ENCODE measurements around the gene CCNH.

The CCNH gene

DNA sequence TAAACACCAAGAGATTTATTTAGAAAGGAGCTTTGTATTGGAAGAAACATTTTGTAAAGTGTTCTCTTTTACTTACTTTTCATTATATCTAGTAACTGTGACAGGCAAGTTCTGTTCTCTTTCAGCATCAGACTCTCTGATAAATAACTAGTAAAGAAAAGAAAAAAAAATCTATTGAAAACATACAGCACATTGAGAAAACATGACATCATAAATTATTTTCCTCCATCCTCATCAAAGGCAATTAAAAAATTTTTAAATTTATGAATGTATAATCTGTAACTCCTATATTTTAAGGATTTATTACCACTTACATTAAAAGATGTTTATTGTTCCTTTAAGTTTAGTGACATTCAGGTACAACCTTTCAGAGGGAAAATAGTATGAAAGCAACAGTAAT is 11.1 kb downstream of the CCNH start:
- no peak for DNase-seq

DNA sequence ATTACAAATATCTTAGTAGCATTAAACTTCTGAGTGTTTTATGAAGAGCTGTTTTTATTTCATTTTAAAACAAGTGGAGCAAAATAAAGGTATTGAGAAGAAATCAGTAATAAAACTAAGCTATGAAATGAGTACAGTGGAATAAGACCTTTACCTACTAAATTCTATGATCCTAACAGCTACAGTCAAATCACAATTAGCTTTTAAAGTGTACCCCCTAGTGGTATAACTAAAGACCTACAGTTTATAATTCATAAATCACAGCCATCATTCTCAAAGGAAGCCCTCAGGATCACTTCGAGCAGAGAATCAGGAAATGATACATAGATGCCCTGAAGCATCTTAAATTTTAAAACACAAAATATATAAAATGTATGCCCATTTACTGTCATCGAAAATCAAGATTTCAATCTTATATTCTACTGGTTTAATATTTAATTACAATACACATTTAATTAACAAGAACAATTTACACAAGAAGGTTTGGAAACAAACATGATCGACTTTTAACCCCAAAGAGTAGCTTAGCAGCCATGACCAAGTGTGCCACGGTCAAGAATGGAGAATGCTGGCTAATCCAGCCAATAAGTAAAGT is 12.3 kb downstream of the CCNH start:
- peak in 1 of 2 donors; percentile 49 for DNase-seq

DNA sequence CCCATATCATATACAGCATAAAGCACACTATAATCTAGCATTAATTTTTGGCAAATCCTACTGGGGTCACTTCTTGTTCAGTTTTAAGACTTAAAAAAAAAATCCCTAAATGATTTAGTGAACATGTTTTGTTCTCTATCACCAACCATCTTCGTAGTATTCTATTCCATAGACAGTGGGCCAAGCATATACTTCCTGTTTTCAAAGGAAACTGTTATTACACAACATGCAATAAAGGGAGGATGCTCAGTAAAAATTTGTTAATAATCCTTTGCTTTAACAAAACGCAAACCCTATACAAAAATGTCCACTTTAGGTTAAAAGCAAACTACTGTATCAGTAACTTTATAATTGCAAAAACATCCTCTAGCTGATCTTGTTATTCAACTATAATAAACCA is 13.0 kb downstream of the CCNH start:
- no peak for DNase-seq

DNA sequence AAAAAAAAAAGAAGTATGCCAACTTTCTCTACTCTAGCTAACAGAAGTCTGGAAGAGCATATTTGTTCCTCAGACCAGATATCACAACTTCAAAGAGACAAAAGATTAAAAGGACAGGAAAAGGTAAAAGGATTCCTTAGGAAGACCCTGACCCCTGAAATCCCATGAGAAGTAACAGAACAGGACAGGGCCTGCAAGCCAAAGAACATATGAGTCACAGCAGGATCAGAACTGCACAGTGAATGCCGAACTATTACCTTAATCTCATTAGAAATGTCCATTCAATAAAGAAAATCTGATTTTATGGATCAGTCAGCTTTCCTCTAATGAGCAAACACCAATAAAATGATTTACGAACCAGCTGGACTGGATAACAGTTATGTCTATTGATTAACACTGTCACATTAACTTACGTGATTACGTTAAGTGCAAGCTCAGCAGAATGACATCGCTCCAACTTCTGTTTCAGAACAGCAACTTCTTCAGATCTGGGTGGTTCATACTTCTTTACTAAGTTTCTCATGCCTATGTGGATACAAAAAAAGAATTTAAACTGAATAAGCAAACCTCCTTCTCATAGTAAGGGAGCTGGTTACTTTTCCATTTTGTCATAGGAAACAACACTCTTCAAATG is 13.6 kb downstream of the CCNH start:
- DNase-seq: no peak

DNA sequence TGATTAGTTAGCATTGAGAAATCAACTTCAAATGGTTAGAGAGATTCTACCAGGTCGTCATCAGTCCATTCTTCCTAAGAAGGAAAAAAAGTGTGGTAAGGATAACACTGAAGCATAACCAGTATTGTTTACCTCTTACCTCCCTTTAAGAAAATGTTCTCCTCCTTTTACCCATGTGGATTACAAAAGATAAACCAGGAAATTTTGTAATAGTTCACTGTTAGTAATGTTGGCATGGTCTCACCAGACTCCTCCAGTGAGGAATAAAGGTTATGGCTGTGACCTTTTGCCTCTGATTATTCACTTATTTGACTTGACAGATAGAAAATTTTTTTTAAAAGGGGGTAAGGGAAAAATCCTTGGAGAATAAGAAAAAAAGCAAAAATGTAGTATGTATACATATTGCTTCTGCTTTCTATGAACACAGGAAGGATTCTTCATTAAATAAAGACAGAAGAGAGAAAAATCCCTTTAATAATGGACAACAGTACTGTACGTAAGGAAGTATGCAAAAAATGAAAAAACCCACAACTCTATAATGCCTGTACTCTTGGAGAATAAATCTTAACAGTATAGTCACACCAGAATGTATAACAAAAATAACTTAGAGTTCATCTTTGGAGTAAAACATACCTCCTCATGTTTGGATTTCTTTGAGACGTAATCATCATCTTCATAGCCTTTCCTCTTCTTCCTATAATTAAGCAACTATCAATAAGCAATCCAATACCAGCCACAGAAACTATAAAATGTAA is 18.1 kb downstream of the CCNH start:
- no peak for DNase-seq

DNA sequence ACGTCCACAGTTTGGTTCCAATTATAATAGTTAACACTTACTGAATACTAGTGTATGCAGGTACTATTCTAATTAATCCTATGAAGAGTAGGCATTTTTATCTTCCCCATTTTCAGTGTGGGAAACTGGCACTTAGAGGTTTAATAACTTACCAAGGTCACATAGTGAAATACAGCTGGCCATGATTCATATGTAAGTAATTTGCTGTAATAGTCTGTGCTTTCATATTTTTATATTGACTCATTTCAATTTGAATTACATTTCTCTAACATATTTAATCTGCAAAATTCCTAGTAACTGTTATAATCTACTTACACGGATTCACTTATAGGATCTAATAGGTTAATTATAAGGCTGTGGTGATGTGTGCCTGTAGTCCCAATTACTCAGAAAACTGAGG is 19.4 kb downstream of the CCNH start:
- no peak for DNase-seq

DNA sequence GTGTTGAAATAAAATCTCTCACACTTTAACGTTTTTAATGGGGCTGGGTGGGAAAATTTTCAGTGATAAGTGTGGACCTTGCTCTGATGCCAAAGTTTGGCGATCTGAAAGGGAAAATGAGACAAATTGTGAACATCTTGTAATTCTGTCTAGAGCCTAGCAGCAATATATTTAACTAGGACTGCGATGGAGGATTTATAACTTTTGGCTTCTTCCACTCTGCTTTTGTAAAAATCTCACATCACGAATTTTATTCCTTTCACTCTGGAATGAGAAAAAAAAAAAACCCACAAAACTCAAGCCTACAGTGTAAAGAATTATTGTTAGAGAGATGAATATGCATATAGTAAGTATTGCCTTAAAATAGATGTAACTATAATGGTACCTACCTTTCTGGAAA is 19.9 kb downstream of the CCNH start:
- no peak for DNase-seq

DNA sequence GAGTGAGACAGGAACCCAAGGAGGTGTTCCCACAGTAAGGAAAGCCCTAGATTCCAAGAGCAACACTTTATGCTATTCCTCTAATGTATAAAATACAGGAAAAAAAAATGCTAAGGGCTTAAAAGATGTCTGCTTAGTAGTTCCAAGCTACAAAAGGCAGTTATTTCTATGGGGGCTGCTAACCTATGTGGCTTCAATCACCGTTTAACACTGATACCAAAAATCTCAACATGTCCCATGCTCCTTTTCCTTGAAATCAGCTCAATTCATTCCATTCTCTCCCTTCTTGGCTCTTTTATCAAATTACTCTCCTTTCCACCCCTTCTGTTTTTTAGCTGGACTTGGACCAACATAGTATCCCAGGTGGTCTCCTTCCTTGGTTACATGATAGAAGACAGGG is 20.6 kb downstream of the CCNH start:
- no peak for DNase-seq

DNA sequence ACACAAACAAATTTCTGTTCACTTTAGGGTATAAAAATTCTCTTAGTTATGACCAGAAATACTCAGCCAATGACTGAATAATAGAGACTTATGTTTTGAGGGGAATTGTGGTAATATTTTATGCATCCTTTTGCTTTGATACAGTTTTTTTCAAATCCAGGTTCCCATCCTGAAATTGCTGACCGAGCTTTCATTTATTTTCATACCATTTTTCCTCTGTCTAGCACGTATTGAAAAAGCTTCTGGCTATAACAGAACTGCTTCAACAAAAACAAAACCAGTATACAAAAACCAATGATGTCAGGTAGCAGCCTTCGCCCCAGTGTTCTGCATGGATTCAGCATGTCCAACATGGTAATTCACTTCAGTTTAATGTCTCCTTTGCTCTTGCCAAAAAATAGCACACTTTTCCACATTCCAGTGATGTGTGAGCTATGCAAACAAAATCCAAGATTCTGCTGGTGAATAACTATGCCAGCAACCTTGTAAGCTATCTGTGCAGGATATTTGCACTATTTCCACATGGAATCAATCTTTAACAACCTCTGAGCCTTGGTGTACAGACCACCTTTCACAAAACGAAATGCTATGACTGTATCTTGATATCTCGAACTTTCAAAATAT is 22.0 kb downstream of the CCNH start:
- DNase-seq: no peak

DNA sequence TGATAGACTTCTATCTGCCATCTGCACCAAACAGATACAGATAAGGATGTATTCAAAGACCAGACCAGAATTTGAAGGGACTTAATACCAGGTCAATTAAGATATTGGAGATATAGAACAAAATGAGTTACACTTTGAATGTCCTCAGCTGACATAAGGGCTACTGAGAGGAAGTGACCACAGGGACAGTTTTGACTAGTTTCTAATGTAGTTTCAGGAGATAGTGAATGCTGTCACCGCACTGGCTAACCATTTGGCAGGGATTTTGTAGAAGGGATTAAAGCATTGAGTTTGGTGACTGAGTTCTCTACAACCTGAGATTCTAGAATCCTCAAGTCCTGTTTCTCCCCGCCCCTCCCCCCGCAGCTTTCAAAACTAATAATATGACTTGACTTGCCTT is 22.7 kb downstream of the CCNH start:
- no peak for DNase-seq

DNA sequence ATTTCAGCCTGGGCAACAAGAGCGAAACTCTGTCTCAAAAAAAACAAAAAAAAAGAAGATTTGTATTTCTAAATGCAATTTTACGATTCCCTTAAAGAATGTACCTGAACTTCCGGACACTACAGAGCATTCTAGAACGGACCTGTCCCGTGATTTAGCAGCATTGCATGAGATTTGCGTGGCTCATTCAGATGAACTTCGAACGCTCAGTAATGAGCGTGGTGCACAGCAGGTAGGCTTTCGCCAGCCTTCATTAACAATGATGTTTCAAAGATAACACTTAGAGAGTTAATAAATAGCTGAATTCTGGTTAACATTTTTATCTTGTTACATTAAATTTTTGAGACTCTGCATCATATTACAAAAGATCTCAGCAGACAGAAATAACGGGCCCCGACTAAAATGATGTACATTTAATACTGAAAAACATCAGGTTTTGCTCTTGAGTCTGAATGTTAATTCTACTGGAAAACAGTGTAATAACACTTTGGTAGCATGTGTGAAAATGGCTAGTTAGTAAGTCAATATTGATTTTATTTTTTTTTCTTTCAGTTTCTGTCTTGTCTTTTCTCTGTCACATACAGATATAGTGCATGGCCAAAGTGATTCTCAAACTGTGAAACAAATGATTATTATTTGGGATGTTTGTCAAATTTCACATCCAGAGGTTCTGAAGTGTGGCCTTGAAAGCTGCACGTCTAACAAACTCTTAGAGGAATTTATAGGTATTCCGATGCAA is 23.3 kb downstream of the CCNH start:
- no peak for DNase-seq

DNA sequence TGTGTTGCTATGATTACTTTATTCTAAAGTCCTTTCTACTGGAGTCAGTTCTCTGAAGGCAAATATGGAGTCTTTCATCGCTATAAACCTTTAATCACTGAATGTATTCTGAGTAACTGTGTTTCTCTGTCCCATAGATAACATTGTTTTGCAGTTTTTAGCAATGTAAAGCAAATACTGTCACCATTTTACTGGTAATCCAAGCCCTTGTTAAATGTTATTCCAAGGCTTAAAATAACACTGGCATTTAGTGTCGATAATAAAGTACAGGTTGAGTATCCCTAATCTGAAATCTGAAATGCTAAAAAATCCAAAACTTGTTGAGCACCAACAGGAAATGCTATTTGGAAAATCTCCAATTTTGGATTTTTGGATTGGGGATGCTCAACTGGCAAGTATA is 24.6 kb downstream of the CCNH start:
- DNase-seq: no peak

DNA sequence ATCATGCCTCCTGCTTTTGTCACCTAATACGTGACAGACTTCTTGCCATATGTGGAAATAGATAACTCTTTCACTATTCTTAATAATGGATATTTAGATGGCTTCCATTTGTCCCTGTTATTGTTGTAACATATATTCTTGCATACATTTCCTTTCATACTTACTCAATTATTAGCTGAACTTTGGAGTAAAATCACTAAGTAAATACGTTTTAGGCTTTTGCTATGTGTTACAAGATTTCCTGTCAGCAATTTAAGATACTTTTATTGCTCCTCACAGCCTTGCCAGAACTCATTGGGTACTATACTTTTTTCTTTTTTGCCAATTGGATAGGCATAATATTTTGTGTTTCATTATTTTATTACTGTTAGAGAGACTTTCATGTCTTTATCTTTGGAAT is 26.9 kb downstream of the CCNH start:
- DNase-seq: no peak

DNA sequence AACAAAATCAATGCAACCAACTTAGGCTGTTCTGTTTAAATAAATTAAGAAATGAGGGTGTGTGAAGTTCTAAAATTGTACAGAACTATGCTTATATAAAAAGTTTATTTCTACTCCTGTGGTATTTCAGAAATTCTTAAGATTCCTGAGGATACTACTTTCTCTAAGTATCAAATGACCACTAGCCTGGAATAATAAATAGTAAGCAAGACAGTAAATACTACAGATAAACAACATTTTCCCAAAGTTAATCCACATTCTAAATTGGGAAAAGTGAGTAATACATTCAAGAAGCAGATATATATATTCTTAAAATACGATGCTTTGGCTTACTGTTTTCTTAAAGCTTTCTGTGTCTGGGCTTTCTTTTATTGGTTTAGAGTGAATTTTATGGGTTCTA is 29.5 kb downstream of the CCNH start:
- no peak for DNase-seq

DNA sequence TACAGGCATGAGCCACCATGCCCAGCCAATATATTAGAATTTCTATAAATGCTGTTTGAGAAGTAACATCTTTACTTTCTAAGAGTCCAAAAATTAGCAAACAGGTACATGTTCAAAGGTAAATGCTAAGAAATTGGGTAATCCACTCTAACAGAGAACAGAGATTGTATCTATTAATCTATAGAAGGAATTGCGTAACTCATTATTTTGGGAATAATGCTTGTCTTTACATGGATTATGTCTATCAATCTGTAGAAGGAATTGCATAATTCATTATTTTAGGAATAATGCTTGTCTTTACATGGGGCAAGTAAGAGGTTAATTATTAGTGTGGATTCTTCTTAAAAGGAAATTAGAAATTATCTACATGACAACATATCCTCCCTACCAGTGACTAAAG is 30.5 kb downstream of the CCNH start:
- no peak for DNase-seq

DNA sequence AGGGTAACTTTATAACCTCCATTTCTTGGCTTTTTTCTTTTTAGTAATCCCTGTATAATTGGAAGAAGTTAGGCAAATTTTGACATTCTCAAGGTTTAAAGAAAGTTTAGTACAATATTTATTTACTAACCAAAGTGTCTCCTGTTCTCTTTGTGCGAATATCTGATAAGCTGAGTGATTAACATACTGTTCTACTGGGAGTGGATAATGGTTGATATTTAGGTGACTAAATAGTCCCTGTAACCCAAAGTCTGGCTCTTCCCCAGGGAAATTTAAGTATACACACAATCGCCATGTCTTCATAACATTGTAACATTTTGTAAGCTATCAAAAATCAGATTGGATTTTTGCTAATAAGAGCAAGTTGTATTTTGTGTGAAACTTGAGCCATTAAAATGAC is 40.0 kb downstream of the CCNH start:
- no peak for DNase-seq

DNA sequence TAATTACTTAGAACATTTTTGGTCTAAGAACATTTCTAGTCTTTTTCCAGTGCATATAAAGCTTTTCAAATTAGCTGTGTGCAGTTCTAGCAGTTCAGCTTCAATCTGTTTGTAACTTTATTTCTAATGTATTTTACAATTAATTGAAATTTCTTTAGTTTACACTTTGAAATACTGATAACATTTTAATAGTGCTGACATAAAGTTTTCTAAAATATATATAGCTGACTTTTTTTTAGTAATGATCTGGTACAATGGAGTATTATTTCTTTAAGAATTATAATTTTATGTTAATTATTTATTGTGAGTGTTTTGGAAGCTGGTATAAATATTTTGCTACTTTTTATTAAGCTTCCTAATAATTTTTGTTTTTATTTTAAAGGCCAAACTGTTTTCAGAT is 43.3 kb downstream of the CCNH start:
- no peak for DNase-seq

DNA sequence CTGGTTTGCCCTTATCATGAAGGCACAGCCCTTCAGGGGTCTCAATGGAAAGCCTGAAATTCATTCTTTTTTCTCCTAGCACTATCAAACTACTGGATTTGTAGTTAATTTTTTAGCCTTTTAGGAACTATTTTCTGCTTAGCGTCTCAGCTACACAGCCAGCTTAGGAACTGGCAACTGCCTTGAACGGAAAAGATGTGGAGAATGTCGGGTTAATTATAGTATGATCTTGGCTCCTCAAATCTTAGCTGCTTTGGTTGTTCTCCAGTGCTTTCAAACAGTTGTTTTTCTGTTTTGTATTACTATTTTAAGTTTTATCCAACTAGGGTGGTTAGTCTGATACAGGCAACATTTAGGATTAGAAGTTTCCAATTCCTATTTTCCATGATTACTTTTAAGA is 44.1 kb downstream of the CCNH start:
- DNase-seq: no peak

DNA sequence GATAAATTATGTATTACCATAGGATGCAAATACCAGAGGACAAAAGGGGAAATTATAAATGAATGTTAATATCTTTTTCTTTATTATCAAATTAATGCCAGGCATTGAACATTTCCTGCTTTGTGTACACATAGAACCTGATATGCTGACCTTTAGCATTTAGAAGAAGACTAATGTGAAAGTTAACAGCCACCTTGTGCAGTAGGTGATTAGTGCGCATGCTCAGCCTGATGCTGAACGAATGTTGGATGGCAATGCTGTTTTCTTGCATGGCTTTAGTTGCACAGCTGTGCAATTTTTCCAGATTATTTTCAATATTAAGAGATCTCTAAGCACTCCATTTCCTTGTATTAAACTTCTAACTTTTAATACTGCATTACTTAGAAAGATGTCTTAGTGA is 45.5 kb downstream of the CCNH start:
- no peak for DNase-seq

DNA sequence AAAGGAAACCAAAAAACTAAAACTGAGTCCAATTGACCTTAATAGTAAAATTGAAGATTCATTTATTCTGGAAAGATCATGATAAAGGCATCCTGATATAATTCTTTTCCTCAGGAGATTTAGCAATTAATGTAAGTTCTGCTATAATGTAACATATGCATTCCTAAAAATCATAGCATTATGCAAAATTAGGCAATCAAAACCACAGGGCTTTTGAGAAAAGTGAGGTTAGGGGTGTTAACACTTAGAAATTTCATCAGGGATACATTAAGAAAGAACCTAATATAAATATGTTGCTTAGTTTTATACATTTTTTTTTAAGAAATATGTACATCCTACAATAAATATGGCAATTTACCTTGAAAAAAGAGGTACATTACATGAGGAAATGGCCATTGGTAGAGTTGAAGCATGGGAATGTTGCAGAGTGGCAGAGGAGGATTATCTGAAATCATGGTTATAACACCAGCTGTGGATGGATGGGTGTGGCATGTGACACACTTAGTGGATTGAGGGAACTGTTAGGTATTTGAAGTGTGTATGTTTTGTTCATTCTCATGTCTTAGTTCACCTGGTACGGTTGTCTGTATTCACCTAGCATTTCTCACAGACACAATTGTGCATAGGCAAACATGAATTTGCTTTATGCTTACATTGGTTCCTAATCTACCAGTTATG is 51.1 kb downstream of the CCNH start:
- DNase-seq: no peak

DNA sequence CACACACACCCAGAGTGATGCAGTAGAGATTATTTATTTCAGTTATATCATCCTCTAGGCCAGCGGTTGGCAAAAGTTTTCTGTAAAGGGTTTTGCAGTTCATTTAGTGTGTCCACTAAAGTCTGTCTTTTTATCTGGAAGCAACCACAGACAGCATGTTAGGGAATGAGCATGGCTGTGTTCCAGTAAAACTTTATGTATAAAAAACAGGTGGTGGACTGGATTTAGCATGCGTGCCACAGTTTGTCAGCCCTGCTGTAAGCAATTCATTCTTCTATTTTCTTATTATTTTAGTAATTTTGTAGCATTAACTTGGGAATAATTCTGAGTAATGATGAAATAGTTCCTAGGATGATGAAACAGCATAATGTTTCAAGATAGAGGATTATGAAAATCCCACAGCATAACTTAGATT is 51.7 kb downstream of the CCNH start:
- no peak for DNase-seq

DNA sequence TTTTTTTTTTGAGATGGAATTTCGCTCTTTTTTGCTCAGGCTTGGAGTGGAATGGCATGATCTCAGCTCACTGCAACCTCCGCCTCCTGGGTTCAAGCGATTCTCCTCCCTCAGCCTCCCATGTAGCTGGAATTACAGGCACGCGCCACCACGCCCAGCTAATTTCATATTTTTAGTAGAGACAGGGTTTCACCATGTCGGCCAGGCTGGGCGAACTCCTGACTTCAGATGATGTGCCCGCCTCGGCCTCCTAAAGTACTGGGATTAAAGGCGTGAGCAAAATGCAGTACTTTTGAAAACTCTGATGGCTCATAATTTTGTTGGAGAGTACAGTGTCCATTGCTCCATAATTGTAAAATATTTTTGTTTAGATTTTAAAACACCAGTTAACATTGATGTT is 52.6 kb downstream of the CCNH start:
- DNase-seq: no peak

DNA sequence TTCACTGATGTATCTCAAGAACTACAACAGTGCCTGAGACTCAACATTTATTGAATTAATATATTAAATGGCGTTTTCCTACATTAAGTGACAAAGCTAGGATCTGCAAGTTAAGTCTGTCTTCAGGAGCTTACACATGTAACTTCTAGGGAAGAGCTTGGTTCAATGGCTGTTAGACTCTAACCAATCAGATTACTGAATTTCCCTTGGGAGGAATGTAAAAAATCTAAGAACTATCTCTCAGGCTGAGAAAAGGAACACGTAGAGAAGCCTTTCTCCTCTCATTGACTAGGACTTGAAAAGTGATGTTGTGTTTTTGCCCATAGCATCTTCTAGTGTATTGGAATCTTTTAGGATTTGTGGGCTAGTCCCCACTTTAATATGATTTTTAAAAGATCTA is 53.6 kb downstream of the CCNH start:
- DNase-seq: no peak
